ENCODE measurements around the gene TM9SF1. TPM values are rescaled to one million over a fixed set of nuclear protein-coding genes. Genes with fewer than 3 reads are reported as not detected.

The TM9SF1 gene
- total RNA-seq, 1 experiment from 2014 or later = 41.9 TPM

GRCh38 chr14:24238123-24238522 lies 42.9 kb upstream of the TM9SF1 start:
- H3K27me3 ChIP-seq (replicated peaks; ENCODE audit: control insufficient read depth, insufficient read depth, low read length) = no peaks in the 10 kb centered on the region
- peak overlapping the region; percentile 61 for H3K27ac Mint-ChIP-seq (ENCODE audit: unreplicated experiment)
- H3K9me3 Mint-ChIP-seq (ENCODE audit: unreplicated experiment) = no peaks in the 10 kb centered on the region
- no peak for TF ChIP-seq CTCF (IDR thresholded peaks at IDR 0.05; ENCODE audit: insufficient read depth in 1 of 2, low read depth in 1 of 2, low read length in 1 of 2, severe bottlenecking in 1 of 2, unreplicated experiment in 1 of 2)
- intact Hi-C loops (cut with micrococcal nuclease; ENCODE audit: unreplicated experiment) = no loop called here
- no peak overlapping the region for H3K4me3 ChIP-seq (ENCODE audit: low read depth, low read length)
- peaks cover 5% of the 10 kb centered on the region for H3K36me3 ChIP-seq (ENCODE audit: control insufficient read depth, insufficient read depth, low read length)
- ChIA-PET CTCF (interaction anchor here (0.9 kb wide), 2 partner anchors 25 to 70 kb away, joined by 3 to 4 read pairs; partner anchors contain the start of genes CHMP4A and CIDEB), POLR2A (interaction anchor here (1.5 kb wide), 1 partner anchor 24 kb away, joined by 4 read pairs; no protein-coding TSS in a partner anchor)
- H3K27me3 Mint-ChIP-seq (ENCODE audit: insufficient read depth, unreplicated experiment) = no peaks in the 10 kb centered on the region
- H3K36me3 Mint-ChIP-seq (ENCODE audit: insufficient read depth, unreplicated experiment) = peaks cover 62% of the 10 kb centered on the region
- BruUV-seq (replicated peaks) = no TSS peak
- H3K4me3 Mint-ChIP-seq (ENCODE audit: unreplicated experiment) = no peak overlapping the region
- peaks cover 9% of the 10 kb centered on the region for H3K4me1 Mint-ChIP-seq (ENCODE audit: low read depth, unreplicated experiment)
- H3K4me1 ChIP-seq = no peaks in the 10 kb centered on the region
- H3K9me3 ChIP-seq = no peaks in the 10 kb centered on the region
- DNase-seq = no peak

GRCh38 chr14:24237463-24237955 lies 42.3 kb upstream of the TM9SF1 start:
- H3K36me3 Mint-ChIP-seq (ENCODE audit: insufficient read depth, unreplicated experiment) = peaks cover 56% of the 10 kb centered on the region
- ChIA-PET POLR2A (interaction anchor here (1.5 kb wide), 1 partner anchor 24 kb away, joined by 4 read pairs; no protein-coding TSS in a partner anchor), CTCF (interaction anchor here (0.9 kb wide), 2 partner anchors 24 to 71 kb away, joined by 3 to 4 read pairs; partner anchors contain the start of genes CHMP4A and CIDEB)
- no peaks in the 10 kb centered on the region for H3K4me1 ChIP-seq
- no peak overlapping the region for H3K4me3 ChIP-seq (ENCODE audit: low read depth, low read length)
- intact Hi-C loops (cut with micrococcal nuclease; ENCODE audit: unreplicated experiment) = no loop called here
- H3K4me3 Mint-ChIP-seq (ENCODE audit: unreplicated experiment) = no peak overlapping the region
- H3K27me3 ChIP-seq (replicated peaks; ENCODE audit: control insufficient read depth, insufficient read depth, low read length) = no peaks in the 10 kb centered on the region
- no peak for TF ChIP-seq CTCF (IDR thresholded peaks at IDR 0.05; ENCODE audit: insufficient read depth in 1 of 2, low read depth in 1 of 2, low read length in 1 of 2, severe bottlenecking in 1 of 2, unreplicated experiment in 1 of 2)
- H3K4me1 Mint-ChIP-seq (ENCODE audit: low read depth, unreplicated experiment) = peaks cover 9% of the 10 kb centered on the region
- H3K27ac Mint-ChIP-seq (ENCODE audit: unreplicated experiment) = no peak overlapping the region
- no peak for DNase-seq
- no peaks in the 10 kb centered on the region for H3K9me3 Mint-ChIP-seq (ENCODE audit: unreplicated experiment)
- H3K36me3 ChIP-seq (ENCODE audit: control insufficient read depth, insufficient read depth, low read length) = peaks cover 5% of the 10 kb centered on the region
- H3K27me3 Mint-ChIP-seq (ENCODE audit: insufficient read depth, unreplicated experiment) = no peaks in the 10 kb centered on the region
- H3K9me3 ChIP-seq = no peaks in the 10 kb centered on the region
- no TSS peak for BruUV-seq (replicated peaks)

GRCh38 chr14:24236689-24237462 lies 41.6 kb upstream of the TM9SF1 start:
- no peaks in the 10 kb centered on the region for H3K27me3 Mint-ChIP-seq (ENCODE audit: insufficient read depth, unreplicated experiment)
- no peak for DNase-seq
- intact Hi-C loops (cut with micrococcal nuclease; ENCODE audit: unreplicated experiment) = no loop called here
- no peaks in the 10 kb centered on the region for H3K9me3 Mint-ChIP-seq (ENCODE audit: unreplicated experiment)
- H3K27ac Mint-ChIP-seq (ENCODE audit: unreplicated experiment) = no peak overlapping the region
- no peak for TF ChIP-seq CTCF (IDR thresholded peaks at IDR 0.05; ENCODE audit: insufficient read depth in 1 of 2, low read depth in 1 of 2, low read length in 1 of 2, severe bottlenecking in 1 of 2, unreplicated experiment in 1 of 2)
- peaks cover 50% of the 10 kb centered on the region for H3K36me3 Mint-ChIP-seq (ENCODE audit: insufficient read depth, unreplicated experiment)
- Histone ChIP-seq H3K27me3 (replicated peaks; ENCODE audit: control insufficient read depth, insufficient read depth, low read length) (no peaks in the 10 kb centered on the region), H3K36me3 (ENCODE audit: control insufficient read depth, insufficient read depth, low read length) (peaks cover 5% of the 10 kb centered on the region), H3K4me3 (ENCODE audit: low read depth, low read length) (no peak overlapping the region), H3K4me1 (no peaks in the 10 kb centered on the region), H3K9me3 (no peaks in the 10 kb centered on the region)
- no TSS peak for BruUV-seq (replicated peaks)
- H3K4me3 Mint-ChIP-seq (ENCODE audit: unreplicated experiment) = no peak overlapping the region
- POLR2A ChIA-PET = interaction anchor here (1.5 kb wide), 1 partner anchor 23 kb away, joined by 4 read pairs; no protein-coding TSS in a partner anchor
- peaks cover 9% of the 10 kb centered on the region for H3K4me1 Mint-ChIP-seq (ENCODE audit: low read depth, unreplicated experiment)
- CTCF ChIA-PET = no interaction called here

Measured in Caco-2 (cell line).